ENCODE measurements around the gene GTF3A.
A peak's percentile ranks its signal among the peaks of the same experiment; 100 is the strongest.

The GTF3A gene

GRCh38 chr13:27446986-27447583 is 22.7 kb downstream of the GTF3A start:
- H3K27ac ChIP-seq (ENCODE audit: insufficient read depth, low read depth, low read length, poor library complexity, severe bottlenecking) = no peak overlapping the region

GRCh38 chr13:27448308-27448707 is 23.9 kb downstream of the GTF3A start:
- H3K27ac ChIP-seq (ENCODE audit: insufficient read depth, low read depth, low read length, poor library complexity, severe bottlenecking) = no peak overlapping the region
- no peaks in the 10 kb centered on the region for H3K9me3 ChIP-seq (ENCODE audit: control insufficient read depth, low read length)
- WGBS, 2 experiments = 97 to 98% methylated on average over 4 of the region's 4 CpGs
- peaks cover 5% of the 10 kb centered on the region for H3K4me1 ChIP-seq (ENCODE audit: control insufficient read depth, insufficient read depth, low read length)
- no peak overlapping the region for H3K4me3 ChIP-seq (ENCODE audit: insufficient read depth, low read depth, low read length)
- no peaks in the 10 kb centered on the region for H3K36me3 ChIP-seq (ENCODE audit: control insufficient read depth, insufficient read depth, low read length)
- H3K27me3 ChIP-seq (ENCODE audit: control insufficient read depth, insufficient read depth, low read length, poor library complexity, severe bottlenecking) = peaks cover 25% of the 10 kb centered on the region

More at GRCh38 chr13:27446986-27447583, 22.7 kb downstream of the GTF3A start:
- Histone ChIP-seq H3K27me3 (ENCODE audit: control insufficient read depth, insufficient read depth, low read length, poor library complexity, severe bottlenecking) (peaks cover 14% of the 10 kb centered on the region), H3K9me3 (ENCODE audit: control insufficient read depth, low read length) (no peaks in the 10 kb centered on the region), H3K4me1 (ENCODE audit: control insufficient read depth, insufficient read depth, low read length) (peaks cover 5% of the 10 kb centered on the region), H3K36me3 (ENCODE audit: control insufficient read depth, insufficient read depth, low read length) (no peaks in the 10 kb centered on the region), H3K4me3 (ENCODE audit: insufficient read depth, low read depth, low read length) (no peak overlapping the region)
- 91 to 93% methylated on average over 7 of the region's 7 CpGs for WGBS, 2 experiments

GRCh38 chr13:27449081-27449603 is 24.7 kb downstream of the GTF3A start:
- WGBS, 2 experiments = 82 to 84% methylated on average over 15 of the region's 15 CpGs
- Histone ChIP-seq H3K27me3 (ENCODE audit: control insufficient read depth, insufficient read depth, low read length, poor library complexity, severe bottlenecking) (peaks cover 29% of the 10 kb centered on the region), H3K9me3 (ENCODE audit: control insufficient read depth, low read length) (no peaks in the 10 kb centered on the region), H3K4me3 (ENCODE audit: insufficient read depth, low read depth, low read length) (peak overlapping the region; percentile 74), H3K36me3 (ENCODE audit: control insufficient read depth, insufficient read depth, low read length) (no peaks in the 10 kb centered on the region), H3K4me1 (ENCODE audit: control insufficient read depth, insufficient read depth, low read length) (peaks cover 5% of the 10 kb centered on the region), H3K27ac (ENCODE audit: insufficient read depth, low read depth, low read length, poor library complexity, severe bottlenecking) (no peak overlapping the region)

GRCh38 chr13:27449936-27450828 is 25.8 kb downstream of the GTF3A start, which contains the start of gene MTIF3:
TSS of gene MTIF3 (minus strand) at chr13:27450564. CDS start at chr13:27440448, 10,116 bp downstream.
- Histone ChIP-seq H3K27ac (ENCODE audit: insufficient read depth, low read depth, low read length, poor library complexity, severe bottlenecking) (peak within 1 kb of the TSS; percentile 77), H3K27me3 (ENCODE audit: control insufficient read depth, insufficient read depth, low read length, poor library complexity, severe bottlenecking) (peaks cover 29% of the 10 kb centered on the region), H3K4me1 (ENCODE audit: control insufficient read depth, insufficient read depth, low read length) (peaks cover 5% of the 10 kb centered on the region), H3K9me3 (ENCODE audit: control insufficient read depth, low read length) (no peaks in the 10 kb centered on the region), H3K4me3 (ENCODE audit: insufficient read depth, low read depth, low read length) (peak within 1 kb of the TSS; percentile 74), H3K36me3 (ENCODE audit: control insufficient read depth, insufficient read depth, low read length) (no peaks in the 10 kb centered on the region)
- 0% methylated on average over 81 of the region's 81 CpGs for WGBS, 2 experiments

- 3 to 4% methylated on average over 34 of the region's 34 CpGs for WGBS, 2 experiments
- no peaks in the 10 kb centered on the region for H3K36me3 ChIP-seq (ENCODE audit: control insufficient read depth, insufficient read depth, low read length)
- no peak overlapping the region for H3K27ac ChIP-seq (ENCODE audit: insufficient read depth, low read depth, low read length, poor library complexity, severe bottlenecking)
- H3K4me3 ChIP-seq (ENCODE audit: insufficient read depth, low read depth, low read length) = peak overlapping the region; percentile 74
- H3K4me1 ChIP-seq (ENCODE audit: control insufficient read depth, insufficient read depth, low read length) = peaks cover 5% of the 10 kb centered on the region
- no peaks in the 10 kb centered on the region for H3K9me3 ChIP-seq (ENCODE audit: control insufficient read depth, low read length)
- peaks cover 29% of the 10 kb centered on the region for H3K27me3 ChIP-seq (ENCODE audit: control insufficient read depth, insufficient read depth, low read length, poor library complexity, severe bottlenecking)
Measured at GRCh38 chr13:27450921-27451471, 26.6 kb downstream of the GTF3A start.

- Histone ChIP-seq H3K36me3 (ENCODE audit: control insufficient read depth, insufficient read depth, low read length) (no peaks in the 10 kb centered on the region), H3K4me3 (ENCODE audit: insufficient read depth, low read depth, low read length) (no peak overlapping the region), H3K9me3 (ENCODE audit: control insufficient read depth, low read length) (no peaks in the 10 kb centered on the region), H3K4me1 (ENCODE audit: control insufficient read depth, insufficient read depth, low read length) (no peaks in the 10 kb centered on the region), H3K27me3 (ENCODE audit: control insufficient read depth, insufficient read depth, low read length, poor library complexity, severe bottlenecking) (peaks cover 29% of the 10 kb centered on the region), H3K27ac (ENCODE audit: insufficient read depth, low read depth, low read length, poor library complexity, severe bottlenecking) (no peak overlapping the region)
- 45 to 56% methylated on average over 5 of the region's 5 CpGs for WGBS, 2 experiments
Measured at GRCh38 chr13:27455331-27455855, 31.0 kb downstream of the GTF3A start.

- Histone ChIP-seq H3K36me3 (ENCODE audit: control insufficient read depth, insufficient read depth, low read length) (no peaks in the 10 kb centered on the region), H3K9me3 (ENCODE audit: control insufficient read depth, low read length) (no peaks in the 10 kb centered on the region), H3K4me1 (ENCODE audit: control insufficient read depth, insufficient read depth, low read length) (no peaks in the 10 kb centered on the region), H3K27me3 (ENCODE audit: control insufficient read depth, insufficient read depth, low read length, poor library complexity, severe bottlenecking) (no peaks in the 10 kb centered on the region), H3K4me3 (ENCODE audit: insufficient read depth, low read depth, low read length) (no peak overlapping the region), H3K27ac (ENCODE audit: insufficient read depth, low read depth, low read length, poor library complexity, severe bottlenecking) (no peak overlapping the region)
- WGBS, 2 experiments = 92 to 94% methylated on average over 11 to 12 of the region's 12 CpGs
Measured at GRCh38 chr13:27461940-27462584, 37.6 kb downstream of the GTF3A start.

GRCh38 chr13:27463500-27463899 is 39.1 kb downstream of the GTF3A start:
- Histone ChIP-seq H3K4me1 (ENCODE audit: control insufficient read depth, insufficient read depth, low read length) (no peaks in the 10 kb centered on the region), H3K27me3 (ENCODE audit: control insufficient read depth, insufficient read depth, low read length, poor library complexity, severe bottlenecking) (no peaks in the 10 kb centered on the region), H3K36me3 (ENCODE audit: control insufficient read depth, insufficient read depth, low read length) (no peaks in the 10 kb centered on the region), H3K4me3 (ENCODE audit: insufficient read depth, low read depth, low read length) (no peak overlapping the region), H3K9me3 (ENCODE audit: control insufficient read depth, low read length) (no peaks in the 10 kb centered on the region), H3K27ac (ENCODE audit: insufficient read depth, low read depth, low read length, poor library complexity, severe bottlenecking) (no peak overlapping the region)
- 80 to 82% methylated on average over 6 of the region's 6 CpGs for WGBS, 2 experiments

- H3K27ac ChIP-seq (ENCODE audit: insufficient read depth, low read depth, low read length, poor library complexity, severe bottlenecking) = no peak overlapping the region
- H3K4me1 ChIP-seq (ENCODE audit: control insufficient read depth, insufficient read depth, low read length) = no peaks in the 10 kb centered on the region
- H3K36me3 ChIP-seq (ENCODE audit: control insufficient read depth, insufficient read depth, low read length) = no peaks in the 10 kb centered on the region
- no peaks in the 10 kb centered on the region for H3K9me3 ChIP-seq (ENCODE audit: control insufficient read depth, low read length)
- WGBS, 2 experiments = 90 to 94% methylated on average over 5 of the region's 5 CpGs
- no peak overlapping the region for H3K4me3 ChIP-seq (ENCODE audit: insufficient read depth, low read depth, low read length)
- no peaks in the 10 kb centered on the region for H3K27me3 ChIP-seq (ENCODE audit: control insufficient read depth, insufficient read depth, low read length, poor library complexity, severe bottlenecking)
Measured at GRCh38 chr13:27465611-27466010, 41.2 kb downstream of the GTF3A start.
